ENCODE measurements around the gene PDSS2. TPM values are rescaled to one million over a fixed set of nuclear protein-coding genes. Genes with fewer than 3 reads are reported as not detected.

The PDSS2 gene
- total and polyA plus RNA-seq, 4 donors: 10.5 to 20.9 (median 16.0) TPM

DNA sequence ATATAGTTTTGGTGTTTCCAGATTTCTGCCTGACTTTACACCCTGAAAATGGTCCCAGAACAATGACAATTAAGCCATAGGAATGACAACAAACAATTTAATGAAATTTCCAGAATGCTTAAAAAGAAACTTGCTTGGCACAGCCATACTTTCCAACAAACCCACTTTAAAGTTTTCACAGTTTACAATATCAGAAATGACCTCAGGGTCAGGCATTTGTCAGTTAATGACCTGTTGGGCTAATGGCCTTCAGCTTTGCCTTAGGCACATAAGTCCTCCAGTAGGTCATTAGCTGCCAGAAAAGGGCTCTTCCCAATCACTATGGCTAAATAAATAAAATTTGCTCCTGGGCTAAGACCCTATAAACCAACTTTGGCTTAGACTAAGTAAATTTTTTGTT lies 199.4 kb downstream of the PDSS2 start:
- Histone ChIP-seq H3K9me3 (ENCODE audit: control insufficient read depth in 4 of 4, low read length in 3 of 4) (no peaks in the 10 kb centered on the region), H3K4me1 (ENCODE audit: control insufficient read depth in 4 of 4, insufficient read depth in 4 of 4, low read length in 3 of 4) (peaks cover 0 to 5% (median 2%) of the 10 kb centered on the region in 4 donors), H3K4me3 (ENCODE audit: low read depth in 1 of 3, low read length in 3 of 3) (no peak overlapping the region), H3K9ac (ENCODE audit: low read depth in 1 of 2, low read length in 2 of 2) (no peak overlapping the region), H3K27ac (ENCODE audit: low read depth in 1 of 2, low read length in 2 of 2) (no peak overlapping the region), H3K27me3 (ENCODE audit: control insufficient read depth in 4 of 4, insufficient read depth in 4 of 4, low read length in 3 of 4) (no peaks in the 10 kb centered on the region), H3K36me3 (ENCODE audit: control insufficient read depth in 4 of 4, insufficient read depth in 3 of 4, low read depth in 1 of 4, low read length in 3 of 4) (no peaks in the 10 kb centered on the region)
- TF ChIP-seq HNF4A (conservative IDR thresholded peaks at IDR 0.05): no peak
- no peak for TF ChIP-seq NR2F2 (IDR thresholded peaks at IDR 0.05)
- TF ChIP-seq MAX (IDR thresholded peaks at IDR 0.05): no peak
- no peak for DNase-seq (ENCODE audit: low spot score)

DNA sequence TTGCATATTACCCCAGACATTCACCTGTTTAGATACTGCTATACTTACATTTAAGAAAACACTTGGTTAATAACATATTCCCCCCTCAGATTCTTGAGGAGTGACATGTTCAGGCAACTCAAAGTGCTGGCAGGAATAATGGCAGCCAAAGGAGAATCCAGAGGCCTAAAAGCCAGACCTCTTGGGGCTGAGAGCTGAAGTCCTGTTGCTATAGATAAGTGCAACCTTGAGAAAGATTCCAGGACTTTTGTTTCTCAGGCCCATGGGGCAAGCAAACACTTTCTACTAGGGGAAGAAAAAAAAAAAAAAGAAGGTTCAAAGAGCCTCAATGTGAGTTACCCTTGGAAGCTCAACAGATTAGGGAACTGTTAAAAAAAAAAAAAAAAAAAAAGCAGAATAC lies 211.2 kb downstream of the PDSS2 start:
- Histone ChIP-seq H3K9ac (ENCODE audit: low read depth in 1 of 2, low read length in 2 of 2) (no peak overlapping the region), H3K27ac (ENCODE audit: low read depth in 1 of 2, low read length in 2 of 2) (no peak overlapping the region), H3K27me3 (ENCODE audit: control insufficient read depth in 4 of 4, insufficient read depth in 4 of 4, low read length in 3 of 4) (no peaks in the 10 kb centered on the region), H3K9me3 (ENCODE audit: control insufficient read depth in 4 of 4, low read length in 3 of 4) (no peaks in the 10 kb centered on the region), H3K36me3 (ENCODE audit: control insufficient read depth in 4 of 4, insufficient read depth in 3 of 4, low read depth in 1 of 4, low read length in 3 of 4) (no peaks in the 10 kb centered on the region), H3K4me3 (ENCODE audit: low read depth in 1 of 3, low read length in 3 of 3) (no peak overlapping the region), H3K4me1 (ENCODE audit: control insufficient read depth in 4 of 4, insufficient read depth in 4 of 4, low read length in 3 of 4) (no peaks in the 10 kb centered on the region)
- TF ChIP-seq, protein P1, sequence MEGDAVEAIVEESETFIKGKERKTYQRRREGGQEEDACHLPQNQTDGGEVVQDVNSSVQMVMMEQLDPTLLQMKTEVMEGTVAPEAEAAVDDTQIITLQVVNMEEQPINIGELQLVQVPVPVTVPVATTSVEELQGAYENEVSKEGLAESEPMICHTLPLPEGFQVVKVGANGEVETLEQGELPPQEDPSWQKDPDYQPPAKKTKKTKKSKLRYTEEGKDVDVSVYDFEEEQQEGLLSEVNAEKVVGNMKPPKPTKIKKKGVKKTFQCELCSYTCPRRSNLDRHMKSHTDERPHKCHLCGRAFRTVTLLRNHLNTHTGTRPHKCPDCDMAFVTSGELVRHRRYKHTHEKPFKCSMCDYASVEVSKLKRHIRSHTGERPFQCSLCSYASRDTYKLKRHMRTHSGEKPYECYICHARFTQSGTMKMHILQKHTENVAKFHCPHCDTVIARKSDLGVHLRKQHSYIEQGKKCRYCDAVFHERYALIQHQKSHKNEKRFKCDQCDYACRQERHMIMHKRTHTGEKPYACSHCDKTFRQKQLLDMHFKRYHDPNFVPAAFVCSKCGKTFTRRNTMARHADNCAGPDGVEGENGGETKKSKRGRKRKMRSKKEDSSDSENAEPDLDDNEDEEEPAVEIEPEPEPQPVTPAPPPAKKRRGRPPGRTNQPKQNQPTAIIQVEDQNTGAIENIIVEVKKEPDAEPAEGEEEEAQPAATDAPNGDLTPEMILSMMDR (IDR thresholded peaks at IDR 0.05; ENCODE audit: low read depth, low read length, missing input control): no peak
- TF ChIP-seq FOXA1 (IDR thresholded peaks at IDR 0.05) (no peak), HNF4G (IDR thresholded peaks at IDR 0.05) (no peak), MAX (IDR thresholded peaks at IDR 0.05) (no peak), TAF1 (conservative IDR thresholded peaks at IDR 0.05) (no peak), SP1 (IDR thresholded peaks at IDR 0.05) (no peak), JUND (IDR thresholded peaks at IDR 0.05) (no peak), EGR1 (IDR thresholded peaks at IDR 0.05; ENCODE audit: low read depth in 2 of 2) (no peak), HNF4A (conservative IDR thresholded peaks at IDR 0.05) (no peak), GABPA (IDR thresholded peaks at IDR 0.05 in 1 of 2, conservative IDR thresholded peaks at IDR 0.05 in 1 of 2) (no peak), RAD21 (IDR thresholded peaks at IDR 0.05) (no peak)
- DNase-seq (ENCODE audit: low spot score): no peak

DNA sequence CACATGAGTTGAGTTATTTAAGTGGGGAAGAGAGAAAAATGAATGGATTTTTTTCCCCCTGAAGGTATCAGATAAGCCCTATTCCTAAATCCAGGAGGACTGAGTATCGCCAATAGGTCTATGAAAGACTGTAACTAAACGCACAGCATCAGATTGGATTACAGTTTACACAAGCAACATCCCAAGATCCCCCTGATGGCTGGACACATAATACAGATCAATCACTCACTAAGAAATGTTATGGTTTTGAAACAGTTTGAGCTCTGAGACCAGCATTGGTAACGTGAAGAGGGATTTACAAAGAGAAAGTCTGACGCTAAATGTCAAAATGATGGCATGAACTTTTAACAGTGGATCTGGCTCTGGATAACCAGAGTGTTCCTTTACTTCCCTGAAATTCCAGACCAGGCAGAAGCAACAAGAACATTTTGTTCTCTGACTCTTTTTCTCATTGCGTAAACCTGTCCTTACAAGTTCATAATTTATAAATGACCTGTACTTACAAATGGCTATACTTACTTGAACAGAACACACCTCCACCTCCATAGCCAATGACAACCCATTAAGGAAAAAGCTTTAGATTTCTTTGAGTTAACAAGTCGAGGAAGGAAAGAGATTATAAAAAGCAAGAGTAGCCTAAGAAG lies 212.3 kb downstream of the PDSS2 start:
- Histone ChIP-seq H3K4me1 (ENCODE audit: control insufficient read depth in 4 of 4, insufficient read depth in 4 of 4, low read length in 3 of 4) (no peaks in the 10 kb centered on the region), H3K27ac (ENCODE audit: low read depth in 1 of 2, low read length in 2 of 2) (no peak overlapping the region), H3K27me3 (ENCODE audit: control insufficient read depth in 4 of 4, insufficient read depth in 4 of 4, low read length in 3 of 4) (no peaks in the 10 kb centered on the region), H3K36me3 (ENCODE audit: control insufficient read depth in 4 of 4, insufficient read depth in 3 of 4, low read depth in 1 of 4, low read length in 3 of 4) (no peaks in the 10 kb centered on the region), H3K9me3 (ENCODE audit: control insufficient read depth in 4 of 4, low read length in 3 of 4) (no peaks in the 10 kb centered on the region), H3K9ac (ENCODE audit: low read depth in 1 of 2, low read length in 2 of 2) (no peak overlapping the region), H3K4me3 (ENCODE audit: low read depth in 1 of 3, low read length in 3 of 3) (no peak overlapping the region)
- DNase-seq (ENCODE audit: low spot score): no peak
- WGBS: 80% methylated on average over 6 of the region's 6 CpGs
- TF ChIP-seq MAX (IDR thresholded peaks at IDR 0.05): no peak
- TF ChIP-seq RAD21 (IDR thresholded peaks at IDR 0.05): no peak
- TF ChIP-seq, protein P2, sequence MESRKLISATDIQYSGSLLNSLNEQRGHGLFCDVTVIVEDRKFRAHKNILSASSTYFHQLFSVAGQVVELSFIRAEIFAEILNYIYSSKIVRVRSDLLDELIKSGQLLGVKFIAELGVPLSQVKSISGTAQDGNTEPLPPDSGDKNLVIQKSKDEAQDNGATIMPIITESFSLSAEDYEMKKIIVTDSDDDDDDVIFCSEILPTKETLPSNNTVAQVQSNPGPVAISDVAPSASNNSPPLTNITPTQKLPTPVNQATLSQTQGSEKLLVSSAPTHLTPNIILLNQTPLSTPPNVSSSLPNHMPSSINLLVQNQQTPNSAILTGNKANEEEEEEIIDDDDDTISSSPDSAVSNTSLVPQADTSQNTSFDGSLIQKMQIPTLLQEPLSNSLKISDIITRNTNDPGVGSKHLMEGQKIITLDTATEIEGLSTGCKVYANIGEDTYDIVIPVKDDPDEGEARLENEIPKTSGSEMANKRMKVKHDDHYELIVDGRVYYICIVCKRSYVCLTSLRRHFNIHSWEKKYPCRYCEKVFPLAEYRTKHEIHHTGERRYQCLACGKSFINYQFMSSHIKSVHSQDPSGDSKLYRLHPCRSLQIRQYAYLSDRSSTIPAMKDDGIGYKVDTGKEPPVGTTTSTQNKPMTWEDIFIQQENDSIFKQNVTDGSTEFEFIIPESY (IDR thresholded peaks at IDR 0.05): no peak
- TF ChIP-seq, protein P3, sequence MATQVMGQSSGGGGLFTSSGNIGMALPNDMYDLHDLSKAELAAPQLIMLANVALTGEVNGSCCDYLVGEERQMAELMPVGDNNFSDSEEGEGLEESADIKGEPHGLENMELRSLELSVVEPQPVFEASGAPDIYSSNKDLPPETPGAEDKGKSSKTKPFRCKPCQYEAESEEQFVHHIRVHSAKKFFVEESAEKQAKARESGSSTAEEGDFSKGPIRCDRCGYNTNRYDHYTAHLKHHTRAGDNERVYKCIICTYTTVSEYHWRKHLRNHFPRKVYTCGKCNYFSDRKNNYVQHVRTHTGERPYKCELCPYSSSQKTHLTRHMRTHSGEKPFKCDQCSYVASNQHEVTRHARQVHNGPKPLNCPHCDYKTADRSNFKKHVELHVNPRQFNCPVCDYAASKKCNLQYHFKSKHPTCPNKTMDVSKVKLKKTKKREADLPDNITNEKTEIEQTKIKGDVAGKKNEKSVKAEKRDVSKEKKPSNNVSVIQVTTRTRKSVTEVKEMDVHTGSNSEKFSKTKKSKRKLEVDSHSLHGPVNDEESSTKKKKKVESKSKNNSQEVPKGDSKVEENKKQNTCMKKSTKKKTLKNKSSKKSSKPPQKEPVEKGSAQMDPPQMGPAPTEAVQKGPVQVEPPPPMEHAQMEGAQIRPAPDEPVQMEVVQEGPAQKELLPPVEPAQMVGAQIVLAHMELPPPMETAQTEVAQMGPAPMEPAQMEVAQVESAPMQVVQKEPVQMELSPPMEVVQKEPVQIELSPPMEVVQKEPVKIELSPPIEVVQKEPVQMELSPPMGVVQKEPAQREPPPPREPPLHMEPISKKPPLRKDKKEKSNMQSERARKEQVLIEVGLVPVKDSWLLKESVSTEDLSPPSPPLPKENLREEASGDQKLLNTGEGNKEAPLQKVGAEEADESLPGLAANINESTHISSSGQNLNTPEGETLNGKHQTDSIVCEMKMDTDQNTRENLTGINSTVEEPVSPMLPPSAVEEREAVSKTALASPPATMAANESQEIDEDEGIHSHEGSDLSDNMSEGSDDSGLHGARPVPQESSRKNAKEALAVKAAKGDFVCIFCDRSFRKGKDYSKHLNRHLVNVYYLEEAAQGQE (IDR thresholded peaks at IDR 0.05): no peak
- peak in 1 of 2 donors; percentile 7 for TF ChIP-seq HNF4A (conservative IDR thresholded peaks at IDR 0.05)
- no peak for TF ChIP-seq TAF1 (conservative IDR thresholded peaks at IDR 0.05)
- peak; percentile 48 for TF ChIP-seq SP1 (IDR thresholded peaks at IDR 0.05)
- no peak for TF ChIP-seq JUND (IDR thresholded peaks at IDR 0.05)
- no peak for TF ChIP-seq FOXA2 (IDR thresholded peaks at IDR 0.05)
